Panc1 (cell line): Measurements from ENCODE around the gene SPRED2. TPM values are rescaled to one million over a fixed set of nuclear protein-coding genes. Genes with fewer than 3 reads are reported as not detected.

Experiments used
- ATAC-seq: fragments of 200-7000 bp; cut with Tn5 transposase; 2 replicates; pipeline ENCODE4 v1.9.1; 2020; ENCODE audit warnings: mild to moderate bottlenecking, moderate library complexity
- BruUV-seq: library from RNA; stranded (reverse); fragments of 400-500 nt; replicated peaks from 2 replicates; lab custom pipeline; 2021; lab: Mats Ljungman, UMichigan
- CTCF ChIA-PET: fragments of 300-600 bp; sonication (Branson Sonifier 250); formaldehyde crosslinking; loops from one replicate; lab custom pipeline; 2022; ENCODE audit warnings: antibody characterized with exemption; lab: Charles Lee
- POLR2A ChIA-PET: fragments of 300-600 bp; sonication (Branson Sonifier 250); formaldehyde crosslinking; loops from one replicate; lab custom pipeline; 2022; ENCODE audit warnings: antibody characterized with exemption; lab: Charles Lee
- DNase-seq: peaks from one replicate; pipeline ENCODE4 v3.0.0-alpha.2; 2010; ENCODE audit warnings: low read depth, low spot score
- H3K27ac ChIP-seq: 2 replicates; pipeline ENCODE4 v1.5.1; 2011; ENCODE audit warnings: mild to moderate bottlenecking, low read length, inconsistent platforms
- H3K27me3 ChIP-seq: fragments of 200-500 bp; sonication (Bioruptor generic); 2 replicates; pipeline ENCODE4 v1.6.0; 2014; ENCODE audit warnings: low read length, inconsistent platforms; ENCODE audit not compliant: control insufficient read depth, insufficient read depth
- H3K36me3 ChIP-seq: fragments of 200-500 bp; sonication (Bioruptor generic); 2 replicates; pipeline ENCODE4 v1.5.1; 2014; ENCODE audit warnings: inconsistent platforms, mild to moderate bottlenecking, low read length, moderate library complexity; ENCODE audit not compliant: control insufficient read depth, insufficient read depth
- H3K4me1 ChIP-seq: 2 replicates; pipeline ENCODE4 v1.5.1; 2011; ENCODE audit warnings: inconsistent platforms, mild to moderate bottlenecking, low read length, moderate library complexity; ENCODE audit not compliant: control insufficient read depth, insufficient read depth
- H3K4me3 ChIP-seq, 2 experiments: 2 replicates each; pipeline ENCODE4 v1.5.1; 2011 to 2012; ENCODE audit warnings: low read depth in 2 of 2, low read length in 2 of 2, mild to moderate bottlenecking in 2 of 2, inconsistent platforms in 1 of 2, moderate library complexity in 1 of 2
- H3K9me3 ChIP-seq: fragments of 200-500 bp; sonication (Bioruptor generic); 2 replicates; pipeline ENCODE4 v1.5.1; 2014; ENCODE audit warnings: low read depth, mild to moderate bottlenecking, inconsistent platforms, low read length, moderate library complexity; ENCODE audit not compliant: control insufficient read depth, insufficient read depth
- CTCF ChIP-seq: fragments of 450-650 bp; IDR thresholded peaks from 2 replicates; pipeline ENCODE4 v1.5.1; 2017; ENCODE audit warnings: mild to moderate bottlenecking
- POLR2AphosphoS5 ChIP-seq: IDR thresholded peaks from 2 replicates; pipeline ENCODE4 v1.6.1; 2012; ENCODE audit warnings: mild to moderate bottlenecking, low read depth, low read length, moderate library complexity
- REST ChIP-seq, 2 experiments: IDR thresholded peaks; 2 replicates each; pipeline ENCODE4 v1.6.1; 2011 to 2012; ENCODE audit warnings: low read depth in 2 of 2, control low read depth in 1 of 2, low read length in 1 of 2, mild to moderate bottlenecking in 1 of 2, moderate library complexity in 1 of 2; ENCODE audit not compliant: insufficient read depth in 1 of 2
- SIN3A ChIP-seq: IDR thresholded peaks from 2 replicates; pipeline ENCODE4 v1.6.1; 2012; ENCODE audit warnings: low read depth, mild to moderate bottlenecking, low read length, moderate library complexity, borderline replicate concordance; ENCODE audit not compliant: insufficient read depth
- TCF7L2 ChIP-seq: IDR thresholded peaks from 2 replicates; pipeline ENCODE4 v1.6.1; 2011; ENCODE audit warnings: mild to moderate bottlenecking, low read depth, low read length, inconsistent platforms
- in situ Hi-C: cut with HindIII; loops from 2 replicates; pipeline ENCODE4 v1.10.0; 2016; ENCODE audit warnings: low sequenced_read_pairs, low pct_unique_long_range_greater_than_20kb
- intact Hi-C: fragments of 100-400 bp; cut with micrococcal nuclease; formaldehyde crosslinking; loops from one replicate; pipeline ENCODE4 v1.10.0; 2022; ENCODE audit not compliant: unreplicated experiment
- total RNA-seq: library from RNA; stranded (reverse); gene quantifications from one replicate; pipeline ENCODE4 v1.2.1, GENCODE V29; 2021; ENCODE audit not compliant: unreplicated experiment

Gene SPRED2
- total RNA-seq, 1 experiment from 2014 or later = 60.1 TPM

- ATAC-seq (no peak), DNase-seq (no peak)
- no peak for TF ChIP-seq REST (IDR thresholded peaks at IDR 0.05; ENCODE audit: insufficient read depth in 1 of 2, low read depth in 2 of 2, low read length in 1 of 2)
- TF ChIP-seq TCF7L2 = no peak
- no peak for TF ChIP-seq POLR2AphosphoS5
- no peak for TF ChIP-seq CTCF
- no peak for TF ChIP-seq SIN3A
- BruUV-seq = no TSS peak
- Histone ChIP-seq H3K9me3 (no peaks in the 10 kb centered on the region), H3K27ac (no peak overlapping the region), H3K36me3 (no peaks in the 10 kb centered on the region), H3K4me1 (no peaks in the 10 kb centered on the region), H3K27me3 (no peaks in the 10 kb centered on the region), H3K4me3 (no peak overlapping the region)
- intact Hi-C loops = no loop called here
- in situ Hi-C loops = no loop called here
- POLR2A ChIA-PET = no interaction called here
- CTCF ChIA-PET = interaction anchor here (0.7 kb wide), 1 partner anchor 8 kb away, joined by 3 read pairs; no protein-coding TSS in a partner anchor
Observed at GRCh38 chr2:65292106-65292400, 140.3 kb downstream of the SPRED2 start.

- BruUV-seq = no TSS peak
Observed at GRCh38 chr2:65291216-65292105, 140.9 kb downstream of the SPRED2 start.

More at GRCh38 chr2:65291216-65292105, 140.9 kb downstream of the SPRED2 start:
- ChIA-PET CTCF (interaction anchor here (0.6 kb wide), 1 partner anchor 29 kb away, joined by 3 read pairs; no protein-coding TSS in a partner anchor), POLR2A (no interaction called here)
- H3K27me3 ChIP-seq = no peaks in the 10 kb centered on the region
- no peaks in the 10 kb centered on the region; the same call in 1 of the 2 replicates for H3K36me3 ChIP-seq
- intact Hi-C loops (no loop called here), in situ Hi-C loops (no loop called here)
- ATAC-seq (no peak), DNase-seq (no peak)
- H3K4me1 ChIP-seq = no peaks in the 10 kb centered on the region
- TF ChIP-seq REST (IDR thresholded peaks at IDR 0.05; ENCODE audit: insufficient read depth in 1 of 2, low read depth in 2 of 2, low read length in 1 of 2) (no peak), SIN3A (no peak), POLR2AphosphoS5 (no peak), TCF7L2 (no peak), CTCF (no peak)
- no peak overlapping the region for H3K4me3 ChIP-seq
- no peak overlapping the region for H3K27ac ChIP-seq
- H3K9me3 ChIP-seq = no peaks in the 10 kb centered on the region
